ENCODE measurements around the gene NDUFV3.
"Not testable (repeated sequence)": the region's sequence is repeated elsewhere in the genome, so short reads cannot be mapped to it uniquely, and the experiment has no call there.

Gene NDUFV3

GRCh38 chr21:42892931-42893755 is at the start of gene NDUFV3:
Gene NDUFV3 (plus strand): TSS chr21:42893309. CDS start chr21:42893334, 25 bp downstream.
- DNase-seq (ENCODE audit: low read depth), result peak; percentile 100

GRCh38 chr21:42844411-42845113 is 48.5 kb upstream of the NDUFV3 start:
- DNase-seq (ENCODE audit: low read depth), result no peak

GRCh38 chr21:42845296-42845965 is 47.7 kb upstream of the NDUFV3 start:
- DNase-seq (ENCODE audit: low read depth), result no peak

- no peak for DNase-seq (ENCODE audit: low read depth)
These were observed 46.9 kb upstream of the NDUFV3 start for GRCh38 chr21:42846221-42846620.

GRCh38 chr21:42847051-42847707 is 45.9 kb upstream of the NDUFV3 start:
- DNase-seq (ENCODE audit: low read depth), result no peak

- DNase-seq (ENCODE audit: low read depth), result no peak
These were observed 45.4 kb upstream of the NDUFV3 start for GRCh38 chr21:42847726-42848125.

- DNase-seq (ENCODE audit: low read depth), result not testable (repeated sequence)
These were observed 44.8 kb upstream of the NDUFV3 start for GRCh38 chr21:42848144-42848931.

- no peak for DNase-seq (ENCODE audit: low read depth)
These were observed 44.0 kb upstream of the NDUFV3 start for GRCh38 chr21:42848932-42849758.

GRCh38 chr21:42849759-42850412 is 43.2 kb upstream of the NDUFV3 start:
- DNase-seq (ENCODE audit: low read depth), result no peak

GRCh38 chr21:42850463-42850862 is 42.6 kb upstream of the NDUFV3 start:
- no peak for DNase-seq (ENCODE audit: low read depth)

GRCh38 chr21:42850866-42851391 is 42.2 kb upstream of the NDUFV3 start:
- no peak for DNase-seq (ENCODE audit: low read depth)

GRCh38 chr21:42851812-42852665 is 41.1 kb upstream of the NDUFV3 start:
- no peak for DNase-seq (ENCODE audit: low read depth)

GRCh38 chr21:42852925-42853570 is 40.1 kb upstream of the NDUFV3 start:
- DNase-seq (ENCODE audit: low read depth), result no peak

GRCh38 chr21:42853621-42854020 is 39.5 kb upstream of the NDUFV3 start:
- DNase-seq (ENCODE audit: low read depth), result no peak

- DNase-seq (ENCODE audit: low read depth), result no peak
These were observed 38.7 kb upstream of the NDUFV3 start for GRCh38 chr21:42854246-42855010.

- DNase-seq (ENCODE audit: low read depth), result no peak
These were observed 37.8 kb upstream of the NDUFV3 start for GRCh38 chr21:42855171-42855936.

- DNase-seq (ENCODE audit: low read depth), result no peak
These were observed 37.2 kb upstream of the NDUFV3 start for GRCh38 chr21:42855937-42856335.

Measured in T-helper 22 cell (primary cell).